NCI-H2227 treated with DMSO at 0.1 percent for 48 hours (cell line): ENCODE data around the gene GLOD4.
"Not testable (repeated sequence)": the region's sequence is repeated elsewhere in the genome, so short reads cannot be mapped to it uniquely, and the experiment has no call there.

Experiments
- DNase-seq: peaks from one replicate; lab custom pipeline; 2025; lab: John Stamatoyannopoulos, UW

The GLOD4 gene

DNA sequence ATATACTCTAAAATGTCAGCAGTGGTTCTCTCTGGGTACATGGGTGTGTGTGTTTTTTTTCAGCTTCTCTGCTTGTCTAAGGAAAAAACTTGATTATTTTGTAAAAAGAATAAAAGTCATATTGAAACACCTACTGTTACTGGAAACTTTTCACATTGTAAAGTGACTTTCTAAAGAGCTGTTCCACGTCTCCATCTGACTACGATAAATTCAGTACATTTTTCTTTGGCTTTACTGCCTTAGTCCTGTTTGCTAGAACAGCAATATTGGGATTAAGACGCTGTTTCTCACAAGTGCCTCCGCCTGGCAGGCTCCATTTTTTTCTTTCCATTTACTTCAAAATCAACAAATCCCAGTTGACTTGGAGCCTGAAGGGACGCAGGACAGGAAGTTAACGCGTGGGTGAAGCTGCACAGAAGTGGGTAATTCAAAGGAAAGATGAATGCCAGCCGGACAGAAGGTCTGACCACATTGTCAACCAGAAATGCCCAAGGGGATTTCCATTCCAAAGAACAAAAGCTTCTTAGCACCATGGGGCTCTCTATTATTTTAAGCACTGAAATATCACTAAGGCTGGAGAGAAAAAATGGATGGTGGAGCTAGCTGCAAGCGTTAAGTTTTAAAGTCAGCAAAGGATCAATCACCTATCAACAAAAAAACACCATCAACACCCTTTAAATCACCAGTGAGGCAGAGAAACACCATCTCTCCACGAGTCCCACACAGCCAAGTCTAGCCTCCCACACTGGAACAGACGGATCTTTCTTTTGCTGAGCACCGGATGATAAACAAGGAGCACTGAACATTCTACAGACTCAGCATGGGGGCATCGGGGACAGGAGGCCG, 8.4 kb downstream of the GLOD4 start:
- no peak for DNase-seq

DNA sequence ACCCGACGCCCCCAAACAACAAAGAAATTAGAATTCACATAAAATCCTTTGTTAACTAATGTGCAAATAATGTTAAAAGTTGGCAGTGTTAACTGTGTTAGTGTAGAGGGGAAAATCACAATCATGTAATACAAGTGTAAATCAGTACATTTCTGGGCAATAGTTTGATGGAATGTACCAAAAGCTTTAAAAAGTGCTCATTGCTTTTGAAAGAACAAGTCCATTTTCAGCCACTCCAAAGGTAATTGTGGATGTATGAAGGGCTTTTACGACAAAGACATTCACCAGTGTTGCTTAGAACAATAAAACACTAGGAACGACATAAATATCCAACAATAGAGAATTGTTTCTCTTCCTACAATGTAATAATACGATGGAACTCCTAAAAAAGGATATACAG, 9.1 kb downstream of the GLOD4 start:
- no peak for DNase-seq

DNA sequence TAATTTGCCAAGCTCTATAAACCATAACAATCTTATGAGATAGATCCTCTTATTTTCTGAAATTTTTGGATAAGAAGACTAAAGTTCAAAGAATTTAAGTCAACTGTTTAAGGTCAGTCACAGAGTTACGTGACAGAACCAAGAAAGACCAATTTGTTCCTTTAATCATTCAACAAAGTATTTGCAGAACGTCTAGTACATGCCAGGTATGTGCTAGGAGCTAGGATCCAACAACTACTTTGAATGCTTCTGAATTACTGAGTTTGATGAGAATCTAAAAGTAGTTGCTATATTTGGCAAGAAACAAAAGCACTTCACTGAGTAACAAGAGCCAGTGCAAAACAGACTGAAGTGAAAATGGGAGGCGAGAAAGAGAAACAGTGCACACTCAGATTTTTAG, 15.0 kb downstream of the GLOD4 start:
- DNase-seq: no peak

DNA sequence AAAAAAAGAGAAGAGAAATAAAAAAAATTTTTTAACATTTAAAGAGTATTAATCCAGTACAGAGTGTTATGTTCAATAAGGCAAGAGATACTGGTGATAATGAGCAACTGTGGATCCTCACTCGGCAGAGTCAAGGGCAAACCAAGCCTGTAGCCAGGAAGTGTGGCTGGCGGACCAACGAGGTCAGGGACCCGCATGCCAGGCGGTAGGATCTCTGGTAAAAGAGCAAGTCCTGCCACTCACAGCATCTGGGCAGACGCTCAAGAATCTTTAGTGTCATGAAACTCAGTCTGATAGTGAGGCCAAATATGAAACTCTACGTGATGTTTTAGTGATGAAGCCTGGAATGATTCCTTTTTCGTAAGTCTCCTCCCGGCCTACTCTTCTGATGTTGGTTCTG, 21.7 kb downstream of the GLOD4 start:
- no peak for DNase-seq

DNA sequence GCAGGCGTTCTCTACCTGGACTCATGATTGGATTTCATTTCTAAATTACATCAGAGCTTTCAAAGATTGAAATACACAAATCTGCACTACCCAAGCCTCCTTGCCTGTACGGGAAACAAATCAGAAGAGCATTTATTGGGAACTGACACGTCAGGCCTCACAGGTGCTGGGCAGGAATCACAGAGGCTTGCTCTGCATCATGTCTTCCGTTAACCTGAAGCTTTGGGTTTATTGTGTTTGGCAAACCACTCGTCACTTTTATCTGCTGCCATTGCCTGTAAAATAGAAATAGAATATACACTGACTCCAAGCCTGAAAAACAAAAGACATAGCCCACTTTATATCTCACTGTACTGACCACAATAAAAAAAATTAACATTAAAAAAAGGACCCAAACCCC, 22.1 kb downstream of the GLOD4 start:
- no peak for DNase-seq

DNA sequence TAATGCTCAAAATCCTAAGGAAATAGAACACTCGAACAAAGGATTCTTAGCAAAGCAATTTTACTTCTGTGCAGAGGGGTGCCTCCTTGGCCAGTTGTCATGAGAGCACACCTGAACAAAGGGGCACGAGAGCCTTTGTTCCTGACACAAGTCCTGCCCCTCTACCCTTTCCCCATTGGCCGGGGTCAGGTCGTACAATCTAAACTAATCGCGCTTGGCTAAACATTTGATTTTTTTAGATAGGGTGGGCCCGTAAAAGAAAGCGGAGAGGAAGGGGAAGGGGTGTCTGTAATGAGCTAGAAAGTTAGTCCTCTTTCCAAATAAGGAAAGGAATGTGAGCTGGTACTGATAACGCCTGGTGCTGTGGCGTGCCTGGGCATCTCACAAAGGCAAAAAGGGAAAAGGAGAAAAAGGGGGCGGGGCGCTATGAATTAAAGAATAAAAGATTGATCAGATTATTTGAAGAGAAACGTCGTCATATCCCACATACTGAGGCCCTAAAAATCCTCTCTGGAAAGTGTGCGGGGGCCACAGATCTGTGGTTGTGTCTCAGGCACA, 26.0 kb downstream of the GLOD4 start:
- not testable (repeated sequence) for DNase-seq

DNA sequence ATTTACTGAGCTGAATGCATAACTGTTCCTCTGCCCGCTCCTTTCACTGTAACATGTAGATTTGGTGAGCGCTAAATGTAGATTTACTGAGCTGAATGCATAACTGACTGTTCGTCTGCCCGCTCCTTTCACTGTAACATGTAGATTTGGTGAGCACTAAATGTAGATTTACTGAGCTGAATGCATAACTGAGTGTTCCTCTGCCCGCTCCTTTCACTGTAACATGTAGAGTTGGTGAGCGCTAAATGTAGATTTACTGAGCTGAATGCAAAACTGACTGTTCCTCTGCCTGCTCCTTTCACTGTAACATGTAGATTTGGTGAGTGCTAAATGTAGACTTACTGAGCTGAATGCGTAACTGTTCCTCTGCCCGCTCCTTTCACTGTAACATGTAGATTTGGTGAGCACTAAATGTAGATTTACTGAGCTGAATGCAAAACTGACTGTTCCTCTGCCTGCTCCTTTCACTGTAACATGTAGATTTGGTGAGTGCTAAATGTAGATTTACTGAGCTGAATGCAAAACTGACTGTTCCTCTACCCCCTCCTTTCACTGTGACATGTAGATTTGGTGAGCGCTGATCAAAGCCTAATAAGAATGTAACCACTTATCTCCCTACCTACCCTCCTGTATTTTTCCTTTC, 26.6 kb downstream of the GLOD4 start:
- DNase-seq: not testable (repeated sequence)

DNA sequence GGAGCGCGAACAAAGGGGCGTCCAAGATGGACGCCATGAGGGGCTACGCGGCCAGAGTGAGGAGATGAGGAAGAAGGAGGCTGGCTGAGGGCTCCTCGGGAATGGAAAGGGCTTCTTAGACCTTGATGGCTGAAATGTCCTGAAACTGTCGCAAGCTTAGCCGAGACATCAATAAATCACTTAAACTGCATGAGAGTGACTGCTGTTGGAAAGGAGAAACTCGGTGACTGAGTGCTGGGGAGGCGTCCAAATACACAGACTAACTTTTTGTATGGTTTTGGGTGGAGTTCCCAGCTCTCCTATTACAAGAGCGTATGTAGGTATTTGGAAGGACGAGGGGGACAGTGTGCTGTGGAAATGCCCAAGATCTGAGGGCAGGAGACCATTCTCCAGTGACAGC, 28.7 kb downstream of the GLOD4 start:
- DNase-seq: no peak

DNA sequence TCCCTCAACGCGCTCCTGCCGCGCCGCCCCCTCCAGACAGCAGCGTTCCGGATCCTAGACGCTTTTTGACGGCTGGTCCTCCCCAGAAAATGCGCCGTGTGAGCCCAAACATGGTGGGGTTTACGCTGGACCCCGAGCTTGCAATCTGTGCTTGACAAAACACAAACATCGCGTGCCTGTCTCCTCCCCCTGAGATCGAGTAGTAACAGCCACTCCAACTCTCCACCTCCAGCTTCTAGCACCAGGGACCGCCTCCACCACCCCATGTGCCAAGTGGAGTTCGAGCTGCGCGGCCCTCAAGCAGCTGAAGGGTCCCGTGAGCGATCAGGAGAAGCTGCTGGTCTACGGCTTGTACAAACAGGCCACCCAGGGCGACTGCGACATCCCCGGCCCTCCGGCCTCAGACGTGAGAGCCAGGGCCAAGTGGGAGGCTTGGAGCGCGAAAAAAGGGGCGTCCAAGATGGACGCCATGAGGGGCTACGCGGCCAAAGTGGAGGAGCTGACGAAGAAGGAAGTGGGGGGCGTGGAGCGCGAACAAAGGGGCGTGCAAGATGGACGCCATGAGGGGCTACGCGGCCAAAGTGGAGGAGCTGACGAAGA, 29.4 kb downstream of the GLOD4 start:
- DNase-seq: peak; percentile 23

DNA sequence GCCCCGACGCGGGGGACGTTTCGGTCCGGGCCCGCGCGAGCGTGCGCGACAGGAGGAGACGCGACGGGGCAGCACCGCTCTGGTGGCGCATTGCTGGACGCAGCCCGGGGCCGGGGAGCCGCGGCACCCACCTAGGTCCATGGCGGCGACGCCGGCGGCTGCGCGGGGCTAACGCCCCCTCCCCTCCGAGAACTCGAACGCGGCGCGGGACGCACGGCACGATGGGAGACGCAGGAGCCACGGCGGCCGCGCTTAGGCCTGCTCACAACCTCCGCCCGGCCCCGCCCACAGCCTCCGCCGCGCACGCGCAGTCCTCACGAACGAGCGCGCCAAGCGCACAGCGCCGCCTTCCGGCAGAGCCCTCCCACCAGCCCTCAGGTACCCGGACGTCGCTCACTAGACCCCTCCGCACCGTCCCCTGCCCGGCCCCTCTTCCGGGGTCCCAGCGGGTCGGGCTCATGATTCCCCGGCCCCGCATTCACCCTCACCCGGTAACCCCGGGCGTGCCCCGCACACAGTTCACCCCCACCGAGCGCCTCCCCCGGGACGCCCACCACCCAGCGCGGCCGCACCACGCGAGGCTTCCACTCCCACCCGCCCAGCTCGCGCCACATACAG, 30.0 kb downstream of the GLOD4 start, which contains the start of gene GEMIN4:
Gene GEMIN4 (minus strand): TSS at position 263 of the 618 bp plus-strand sequence. CDS start 122 bp downstream, at position 141.
- peak; percentile 80 for DNase-seq

DNA sequence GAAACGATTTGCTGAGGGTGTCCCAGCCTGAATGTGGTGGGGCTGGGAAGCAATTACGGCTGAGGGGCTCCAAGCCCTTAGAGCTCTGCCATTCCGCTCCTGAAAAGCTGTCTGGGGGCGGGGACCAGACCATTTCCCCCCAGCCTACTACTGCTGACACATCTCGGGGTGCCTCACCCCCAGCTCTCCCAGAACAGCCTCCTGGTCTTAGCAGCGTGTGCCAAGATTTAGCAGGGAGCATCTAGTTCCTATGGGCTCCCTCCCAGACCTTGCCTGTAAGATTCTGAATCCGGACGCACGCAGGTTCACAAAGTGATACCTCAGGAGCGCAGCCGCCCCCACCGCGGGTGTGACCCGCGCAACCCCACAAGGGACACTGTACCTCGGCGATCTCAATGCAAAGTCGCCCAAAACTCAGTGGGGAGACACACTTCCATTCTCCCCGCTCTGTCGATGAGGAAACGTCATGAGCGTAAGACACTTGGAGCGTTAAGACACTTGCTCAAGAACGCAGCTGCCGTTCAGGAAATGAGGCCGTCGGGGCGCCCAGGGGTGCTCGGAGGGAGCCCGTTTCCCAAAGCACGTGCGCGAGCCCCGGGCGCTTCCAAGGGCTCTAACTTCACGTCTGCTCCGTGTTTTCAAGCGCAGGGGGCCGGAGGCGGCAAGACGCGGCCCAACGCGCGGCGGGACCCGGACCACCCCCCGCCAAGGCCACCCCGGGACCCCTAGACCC, 30.6 kb downstream of the GLOD4 start:
- DNase-seq: no peak

DNA sequence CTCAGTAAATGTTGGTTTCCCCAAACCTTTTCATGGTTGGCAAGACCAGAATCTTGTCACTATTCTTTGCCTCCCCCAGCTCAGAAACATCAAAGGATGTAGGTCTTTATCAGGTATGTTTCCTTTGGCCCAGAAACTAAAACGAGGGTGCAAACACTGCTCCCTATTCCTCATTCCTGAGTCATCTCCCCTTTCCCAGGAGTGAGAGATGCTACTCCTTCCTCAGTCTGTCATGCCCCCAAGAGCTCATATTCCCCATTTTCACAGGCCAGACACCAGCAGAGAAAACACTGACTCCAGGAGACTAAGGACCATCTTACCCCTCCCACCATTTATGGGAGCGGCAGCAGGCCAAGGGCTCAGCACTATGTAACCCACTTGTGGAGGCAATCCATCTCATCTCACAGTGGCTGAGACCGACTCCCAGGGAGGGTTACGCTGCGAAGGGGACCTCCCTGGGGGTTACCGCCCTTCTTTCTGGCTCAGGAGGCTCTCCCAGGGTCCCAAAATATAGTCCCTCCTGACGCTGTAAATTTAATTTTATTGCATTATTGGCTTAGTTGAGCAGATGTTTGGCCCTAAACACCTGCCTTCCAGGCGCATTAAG, 31.5 kb downstream of the GLOD4 start:
- DNase-seq: no peak

DNA sequence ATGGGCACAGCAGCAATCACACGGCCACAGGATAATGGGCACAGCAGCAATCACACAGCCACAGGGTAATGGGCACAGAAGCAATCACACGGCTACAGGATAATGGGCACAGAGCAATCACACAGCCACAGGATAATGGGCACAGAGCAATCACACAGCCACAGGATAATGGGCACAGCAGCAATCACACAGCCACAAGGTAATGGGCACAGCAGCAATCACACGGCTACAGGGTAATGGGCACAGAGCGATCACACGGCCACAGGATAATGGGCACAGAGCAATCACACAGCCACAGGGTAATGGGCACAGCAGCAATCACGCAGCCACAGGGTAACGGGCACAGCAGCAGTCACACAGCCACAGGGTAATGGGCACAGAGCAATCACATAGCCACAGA, 32.7 kb downstream of the GLOD4 start:
- not testable (repeated sequence) for DNase-seq

DNA sequence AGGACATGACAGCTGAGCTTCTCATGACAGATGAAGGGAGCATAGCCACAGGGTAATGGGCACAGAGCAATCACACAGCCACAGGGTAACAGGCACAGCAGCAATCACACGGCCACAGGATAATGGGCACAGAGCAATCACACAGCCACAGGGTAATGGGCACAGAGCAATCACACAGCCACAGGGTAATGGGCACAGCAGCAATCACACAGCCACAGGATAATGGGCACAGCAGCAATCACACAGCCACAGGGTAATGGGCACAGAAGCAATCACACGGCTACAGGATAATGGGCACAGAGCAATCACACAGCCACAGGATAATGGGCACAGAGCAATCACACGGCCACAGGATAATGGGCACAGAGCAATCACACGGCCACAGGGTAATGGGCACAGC, 33.5 kb downstream of the GLOD4 start:
- DNase-seq: not testable (repeated sequence)

DNA sequence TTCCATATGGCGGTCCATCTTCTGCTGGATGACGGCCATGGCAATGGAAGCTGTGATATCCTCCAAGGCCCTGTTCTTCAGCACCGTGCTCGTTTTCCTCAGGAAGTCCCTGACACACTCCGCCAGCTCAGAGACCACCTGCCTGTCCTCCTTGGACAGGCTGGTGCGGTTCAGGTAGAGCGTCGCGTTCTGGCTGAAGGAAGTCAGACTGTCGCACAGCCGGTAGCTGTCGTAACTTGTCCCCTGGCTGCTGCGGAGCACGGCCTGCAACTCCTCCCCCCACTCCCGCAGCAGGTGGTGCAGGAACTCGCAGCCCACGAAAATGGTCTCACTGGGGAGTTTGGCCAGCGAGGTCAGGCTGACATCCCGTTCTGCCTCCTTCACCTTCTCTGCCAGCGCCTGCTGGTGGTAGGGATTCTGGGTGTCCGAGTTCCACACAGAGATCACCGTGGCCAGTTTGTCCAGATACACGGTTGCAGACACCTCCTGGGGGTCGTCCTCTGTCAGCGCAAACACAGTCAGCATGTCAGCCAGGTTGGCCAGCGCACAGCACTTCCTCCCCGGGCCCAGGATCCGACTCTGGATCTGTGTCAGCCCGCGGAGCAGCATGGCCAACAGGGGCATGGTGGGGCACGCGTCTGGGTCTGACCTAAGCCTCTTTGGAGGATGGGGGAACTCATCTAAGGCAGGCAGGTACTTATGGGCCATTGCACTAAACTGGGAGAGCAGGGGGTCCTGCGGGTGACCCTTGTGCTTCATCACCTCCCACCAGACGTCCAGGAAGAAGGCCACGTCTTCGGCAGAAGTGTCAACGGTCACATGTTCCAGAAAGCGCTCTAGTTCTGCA, 35.1 kb downstream of the GLOD4 start:
- no peak for DNase-seq

DNA sequence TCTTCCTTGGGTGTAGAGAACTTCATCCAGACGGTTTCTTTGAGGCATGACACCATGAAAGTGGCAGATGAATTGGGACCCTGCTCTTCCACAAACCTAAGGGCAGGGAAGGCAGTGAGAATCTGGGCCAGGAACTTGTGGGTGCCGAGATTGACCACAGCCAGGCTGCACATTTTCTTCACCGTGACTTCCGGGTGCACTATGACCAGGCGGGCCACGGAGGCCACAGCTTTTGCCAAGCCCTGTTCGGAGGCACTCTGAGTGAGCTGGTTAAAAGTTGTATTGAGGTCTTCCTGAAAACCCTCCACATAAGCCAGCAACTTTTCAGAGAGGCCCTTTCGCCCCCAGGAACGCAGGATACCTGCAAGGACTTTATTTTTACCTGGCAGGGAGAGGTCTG, 35.9 kb downstream of the GLOD4 start:
- DNase-seq: no peak

DNA sequence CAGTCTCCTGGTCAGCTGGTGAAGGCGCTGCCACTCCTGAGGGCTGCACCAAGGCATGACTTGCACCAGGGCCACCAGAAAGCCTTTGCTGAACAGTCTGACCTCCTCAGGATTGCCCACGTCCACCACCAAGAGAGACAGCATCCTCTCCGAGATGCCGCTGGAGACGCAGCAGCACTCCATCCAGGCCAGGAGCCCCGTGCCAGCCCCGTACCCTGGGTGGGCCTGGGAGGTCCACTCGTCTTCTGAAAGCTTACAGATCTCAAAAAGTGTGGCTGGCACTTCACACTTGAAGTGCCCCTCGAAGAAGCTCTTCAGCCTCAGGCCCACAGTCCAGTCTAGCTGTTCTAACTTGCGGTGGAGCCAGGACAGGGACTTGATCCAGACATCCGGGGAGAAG, 36.7 kb downstream of the GLOD4 start:
- no peak for DNase-seq

DNA sequence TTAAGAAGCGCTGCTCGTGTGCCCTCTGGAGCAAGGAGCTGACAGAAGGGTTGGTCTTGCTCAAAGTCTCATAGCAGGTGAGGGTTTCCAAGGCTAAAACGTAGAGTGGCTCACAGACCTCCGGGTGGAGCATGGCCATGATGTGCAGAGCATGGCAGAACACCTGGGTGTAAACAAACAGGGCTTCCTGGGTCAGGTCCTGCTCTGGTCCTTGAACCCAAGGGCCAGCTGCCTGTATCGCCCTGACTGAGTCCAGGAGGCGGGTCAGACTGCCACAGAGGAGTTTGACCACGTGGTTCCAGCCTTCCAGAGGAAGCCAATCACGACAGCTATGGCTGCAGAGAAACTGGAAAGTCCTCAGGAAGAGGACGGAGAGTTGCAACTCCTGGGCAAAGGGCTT, 37.1 kb downstream of the GLOD4 start:
- no peak for DNase-seq

DNA sequence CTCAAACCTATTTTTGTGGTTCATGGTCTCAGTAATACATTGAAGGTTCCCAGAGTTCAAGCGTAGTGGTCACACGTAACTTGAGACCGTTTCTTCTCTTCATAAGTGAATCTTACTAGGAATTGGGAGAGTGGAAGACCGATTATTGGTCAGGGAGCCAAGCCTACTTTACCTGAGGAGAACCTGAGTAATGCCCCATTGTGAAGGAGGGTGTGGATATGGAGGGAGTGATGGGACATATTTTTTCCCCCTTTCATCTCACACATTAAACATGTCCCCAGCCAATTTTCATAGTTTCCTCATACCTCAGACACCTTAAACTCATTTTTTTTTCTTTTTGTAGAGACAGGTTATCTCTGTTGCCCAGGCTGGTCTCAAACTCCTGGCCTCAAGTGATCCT, 38.9 kb downstream of the GLOD4 start:
- DNase-seq: no peak

DNA sequence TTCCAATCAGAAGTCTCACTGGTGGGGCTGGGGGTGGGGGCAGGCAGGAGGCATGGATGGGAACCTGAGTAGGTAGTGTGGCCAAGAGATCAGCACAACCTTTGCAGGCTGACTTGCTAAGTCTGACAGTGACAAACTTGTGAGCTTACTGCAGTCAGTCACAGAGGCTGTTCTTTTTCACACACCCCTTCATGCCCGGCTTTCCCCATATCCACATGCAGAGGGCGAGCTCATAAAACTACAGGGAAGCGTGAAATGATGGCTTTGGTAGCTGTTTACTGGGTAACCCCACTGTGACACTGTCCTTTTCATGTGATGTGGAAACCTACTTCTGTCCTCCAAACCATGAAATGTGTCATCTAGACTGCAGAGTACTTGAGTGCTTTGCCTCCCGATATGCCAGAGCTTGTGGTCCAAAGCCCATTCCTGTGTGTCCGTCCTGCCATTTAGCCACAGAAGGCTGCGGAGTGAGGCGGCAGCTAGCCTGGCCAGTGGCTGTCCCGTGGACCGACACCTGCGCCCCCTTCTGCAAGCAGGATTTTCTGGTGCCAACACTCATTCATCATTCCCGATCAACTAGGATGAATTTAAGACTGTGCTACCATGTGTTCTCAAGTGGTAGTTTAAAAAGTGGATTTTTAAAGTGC, 39.8 kb downstream of the GLOD4 start:
- no peak for DNase-seq
